Skeletal muscle cell (primary cell): ENCODE measurements around the gene NGEF.
"Not testable (repeated sequence)": the region's sequence is repeated elsewhere in the genome, so short reads cannot be mapped to it uniquely, and the experiment has no call there.

Experiments used
- DNase-seq: peaks from one replicate; pipeline ENCODE4 v3.0.0-alpha.2; 2010; ENCODE audit warnings: low read depth
- H3K4me3 ChIP-seq: 2 replicates; pipeline ENCODE4 v1.5.1; 2011; ENCODE audit warnings: low read depth, mild to moderate bottlenecking, control low read depth, low read length, moderate library complexity

Gene NGEF, protein sequence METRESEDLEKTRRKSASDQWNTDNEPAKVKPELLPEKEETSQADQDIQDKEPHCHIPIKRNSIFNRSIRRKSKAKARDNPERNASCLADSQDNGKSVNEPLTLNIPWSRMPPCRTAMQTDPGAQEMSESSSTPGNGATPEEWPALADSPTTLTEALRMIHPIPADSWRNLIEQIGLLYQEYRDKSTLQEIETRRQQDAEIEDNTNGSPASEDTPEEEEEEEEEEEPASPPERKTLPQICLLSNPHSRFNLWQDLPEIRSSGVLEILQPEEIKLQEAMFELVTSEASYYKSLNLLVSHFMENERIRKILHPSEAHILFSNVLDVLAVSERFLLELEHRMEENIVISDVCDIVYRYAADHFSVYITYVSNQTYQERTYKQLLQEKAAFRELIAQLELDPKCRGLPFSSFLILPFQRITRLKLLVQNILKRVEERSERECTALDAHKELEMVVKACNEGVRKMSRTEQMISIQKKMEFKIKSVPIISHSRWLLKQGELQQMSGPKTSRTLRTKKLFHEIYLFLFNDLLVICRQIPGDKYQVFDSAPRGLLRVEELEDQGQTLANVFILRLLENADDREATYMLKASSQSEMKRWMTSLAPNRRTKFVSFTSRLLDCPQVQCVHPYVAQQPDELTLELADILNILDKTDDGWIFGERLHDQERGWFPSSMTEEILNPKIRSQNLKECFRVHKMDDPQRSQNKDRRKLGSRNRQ

GRCh38 chr2:233013027-233013461, at the start of gene NGEF:
Gene NGEF, minus strand, starts transcription at chr2:233013256. Its CDS starts 38,366 bp downstream, at chr2:232974890.
- no peak within 1 kb of the TSS for H3K4me3 ChIP-seq
- no peak for DNase-seq

DNA sequence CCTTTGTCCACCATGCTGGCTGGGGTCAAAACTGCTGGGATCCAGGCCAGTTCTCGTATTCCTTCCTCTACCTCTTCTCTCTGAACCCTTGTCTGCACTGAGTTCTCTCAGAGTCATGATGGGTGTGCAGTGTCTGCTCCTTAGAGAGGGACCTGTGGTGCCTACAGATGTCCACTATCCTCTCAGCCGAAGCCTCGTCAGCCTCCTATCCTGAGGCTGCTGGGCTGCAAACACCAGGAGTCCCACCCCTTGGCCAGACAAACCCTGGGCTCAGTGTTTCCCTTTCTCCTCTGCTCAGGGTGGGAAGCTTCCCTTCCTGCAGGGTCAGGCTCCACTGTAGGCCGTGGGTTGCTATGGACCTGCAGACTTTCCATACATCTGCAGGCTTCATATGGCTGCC, 49.4 kb upstream of the NGEF start:
- no peak overlapping the region for H3K4me3 ChIP-seq
- no peak for DNase-seq

- DNase-seq, result no peak
- no peak overlapping the region for H3K4me3 ChIP-seq
These were observed 48.8 kb upstream of the NGEF start for GRCh38 chr2:233061591-233062450.

- no peak for DNase-seq
- no peak overlapping the region for H3K4me3 ChIP-seq
These were observed 48.0 kb upstream of the NGEF start for GRCh38 chr2:233060980-233061590.

GRCh38 chr2:233060501-233060979, 47.5 kb upstream of the NGEF start:
- no peak overlapping the region for H3K4me3 ChIP-seq
- no peak for DNase-seq

GRCh38 chr2:233059797-233060500, 46.9 kb upstream of the NGEF start, which contains the start of gene INPP5D:
Gene INPP5D, plus strand, starts transcription at chr2:233060342. Its CDS starts 137 bp downstream, at chr2:233060479.
- no peak for DNase-seq
- no peak within 1 kb of the TSS for H3K4me3 ChIP-seq

- no peak overlapping the region for H3K4me3 ChIP-seq
- no peak for DNase-seq
These were observed 46.4 kb upstream of the NGEF start for GRCh38 chr2:233059547-233059796.

- DNase-seq, result no peak
- no peak overlapping the region for H3K4me3 ChIP-seq
These were observed 45.9 kb upstream of the NGEF start for GRCh38 chr2:233058717-233059546.

DNA sequence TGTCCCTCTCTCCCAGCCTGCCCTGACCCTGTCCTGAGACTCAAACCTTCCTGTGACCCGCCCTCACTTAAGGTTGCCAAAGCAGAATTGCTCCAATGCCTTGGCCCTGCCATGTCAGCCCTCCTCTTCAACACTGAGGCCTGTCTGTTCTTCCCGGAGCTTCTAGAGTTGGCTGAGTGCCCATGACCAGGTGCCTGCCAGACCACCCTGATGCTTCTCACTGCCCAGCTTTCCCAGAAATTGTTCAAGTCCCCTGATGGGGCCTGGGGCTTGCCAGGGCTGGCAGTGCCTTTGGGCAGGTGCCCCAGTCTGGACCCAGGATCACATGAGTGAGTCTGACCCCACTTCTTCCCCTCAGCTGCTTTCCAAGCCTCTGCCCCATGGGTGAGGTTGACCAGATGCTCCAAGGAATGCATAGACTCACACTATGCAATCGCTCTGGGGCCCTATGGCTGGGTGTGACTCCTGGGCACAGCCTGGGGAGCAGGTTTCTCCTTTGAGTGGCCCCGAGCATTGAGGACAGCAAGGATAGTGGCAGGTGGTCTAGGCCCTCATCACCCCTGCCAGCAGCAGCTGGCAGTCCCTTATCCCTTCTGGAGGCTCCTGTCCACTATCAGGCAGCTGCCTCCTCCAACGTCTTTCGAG, 44.0 kb upstream of the NGEF start:
- no peak for DNase-seq
- H3K4me3 ChIP-seq, result no peak overlapping the region

DNA sequence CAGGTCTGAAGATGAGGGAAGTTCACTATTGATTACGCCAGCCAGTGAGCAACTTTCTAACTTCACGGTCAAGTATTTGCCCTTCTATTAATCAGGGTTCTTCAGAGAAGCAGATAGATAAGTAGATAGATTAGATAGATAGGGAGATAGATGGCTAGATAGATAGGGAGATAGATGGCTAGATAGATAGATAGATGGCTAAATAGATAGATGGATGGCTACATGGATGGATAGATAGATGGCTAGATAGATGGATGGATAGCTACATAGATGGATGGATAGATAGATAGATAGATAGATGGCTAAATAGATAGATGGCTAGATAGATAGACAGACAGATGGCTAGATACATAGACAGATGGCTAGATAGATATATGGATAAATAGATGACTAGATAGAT, 42.3 kb upstream of the NGEF start:
- DNase-seq, result no peak
- H3K4me3 ChIP-seq, result no peak overlapping the region

DNA sequence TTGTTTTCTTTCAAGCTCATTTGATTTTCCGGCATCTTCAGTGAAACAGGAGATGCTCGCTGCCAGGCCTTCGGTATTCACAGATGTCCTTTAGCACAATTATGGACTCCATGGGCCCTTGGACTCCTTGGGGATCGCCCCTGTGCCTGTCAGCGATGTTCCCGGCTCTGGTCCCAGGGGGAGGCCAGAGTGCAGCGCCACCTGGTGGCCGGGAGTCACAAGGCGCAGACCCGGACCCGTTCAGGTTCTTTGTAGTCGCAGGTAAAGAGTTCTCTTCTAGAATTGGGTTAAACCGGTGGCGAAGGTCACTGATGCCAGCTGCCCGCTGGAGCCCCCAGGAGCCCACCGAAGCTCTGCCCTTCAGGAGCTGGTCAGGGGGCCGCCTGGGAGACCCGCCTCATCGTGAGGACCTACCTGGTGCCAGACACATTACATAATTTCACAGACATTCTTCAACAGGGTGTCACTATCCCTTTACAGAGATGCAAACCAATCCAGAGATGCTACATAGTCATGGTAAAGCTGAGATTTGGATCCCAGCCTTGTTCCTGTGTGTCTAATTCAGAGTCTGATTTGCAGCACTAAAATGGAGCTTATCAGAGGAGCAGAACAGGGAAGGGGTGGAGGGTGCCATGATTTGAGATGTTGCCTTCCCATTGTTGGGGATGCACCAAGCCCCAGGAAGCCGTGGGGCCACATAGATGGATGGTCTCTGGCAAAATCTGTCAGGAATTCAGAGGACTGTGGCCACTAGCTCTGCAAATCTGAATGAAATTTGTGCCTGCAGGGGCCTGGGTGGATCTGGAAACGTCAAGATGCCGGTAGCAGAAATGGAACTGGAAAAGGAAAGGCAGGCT, 41.1 kb upstream of the NGEF start:
- DNase-seq, result no peak
- no peak overlapping the region for H3K4me3 ChIP-seq

DNA sequence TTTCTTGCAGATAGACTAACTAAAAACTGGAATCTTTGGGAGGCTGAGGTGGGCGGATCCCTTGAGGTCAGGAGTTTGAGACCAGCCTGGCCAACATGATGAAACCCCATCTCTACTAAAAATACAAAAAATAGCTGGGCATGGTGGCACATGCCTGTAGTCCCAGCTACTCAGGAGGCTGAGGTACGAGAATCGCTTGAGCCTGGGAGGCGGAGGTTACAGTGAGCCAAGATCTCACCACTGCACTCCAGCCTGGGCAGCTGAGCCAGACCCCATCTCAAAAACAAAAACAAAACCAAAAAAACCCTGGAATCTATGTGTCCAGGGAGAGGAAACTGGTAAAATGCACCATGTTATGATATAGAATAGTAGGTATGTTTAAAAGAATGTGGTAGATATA, 39.5 kb upstream of the NGEF start:
- not testable (repeated sequence) for H3K4me3 ChIP-seq, DNase-seq

GRCh38 chr2:233051241-233052149, 38.4 kb upstream of the NGEF start:
- H3K4me3 ChIP-seq, result no peak overlapping the region
- no peak for DNase-seq

DNA sequence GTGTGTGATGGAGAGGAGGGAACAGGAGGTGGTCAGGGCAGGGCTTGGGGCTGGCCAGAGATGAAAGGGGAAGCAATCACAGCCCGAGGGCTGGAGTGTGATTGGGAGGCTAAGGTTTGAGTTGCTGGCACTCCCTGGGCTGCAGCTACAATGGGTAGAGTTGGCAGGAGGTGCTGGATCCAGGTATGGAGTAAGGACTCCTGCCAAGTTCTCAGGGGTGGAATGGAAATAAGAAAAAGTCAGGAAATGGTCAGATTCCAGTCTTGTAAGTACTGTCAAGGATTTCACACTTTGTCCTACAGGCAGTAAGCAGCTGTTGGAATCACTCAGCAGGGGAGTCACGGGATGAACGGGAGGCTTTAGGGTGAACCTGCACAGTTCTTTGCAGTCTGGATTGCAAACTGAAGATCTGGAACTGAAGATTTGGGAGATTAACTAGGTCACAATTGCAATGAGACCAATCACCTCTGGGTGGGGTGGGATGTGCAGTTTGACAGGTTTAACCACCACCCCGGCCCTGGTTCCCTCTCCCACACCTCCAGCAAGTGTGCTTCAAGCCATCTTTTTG, 36.2 kb upstream of the NGEF start:
- no peak overlapping the region for H3K4me3 ChIP-seq
- no peak for DNase-seq

- H3K4me3 ChIP-seq, result no peak overlapping the region
- DNase-seq, result no peak
These were observed 35.6 kb upstream of the NGEF start for GRCh38 chr2:233048569-233049193.
